ENCODE data around the gene MRGPRX2. TPM values are rescaled to one million over a fixed set of nuclear protein-coding genes. Genes with fewer than 3 reads are reported as not detected.

MRGPRX2 gene
- total RNA-seq, 2 donors from 2014 or later: not detected

- Mint-ChIP-seq H3K4me3 (no peak overlapping the region), H3K36me3 (no peaks in the 10 kb centered on the region), H3K27me3 (peaks cover 21 to 59% of the 10 kb centered on the region in 2 donors), H3K4me1 (ENCODE audit: low read depth in 2 of 2) (no peaks in the 10 kb centered on the region), H3K27ac (no peak overlapping the region), H3K9me3 (peaks cover 2% of the 10 kb centered on the region)
- DNase-seq (ENCODE audit: low spot score) (no peak), ATAC-seq (no peak)
These were observed 47.2 kb downstream of the MRGPRX2 start for GRCh38 chr11:19013181-19013857.

- DNase-seq (ENCODE audit: low spot score): no peak
- Mint-ChIP-seq H3K27me3 (peaks cover 23 to 57% of the 10 kb centered on the region in 2 donors), H3K4me3 (no peak overlapping the region), H3K36me3 (peaks cover 4% of the 10 kb centered on the region), H3K27ac (no peak overlapping the region), H3K9me3 (peaks cover 7% of the 10 kb centered on the region), H3K4me1 (ENCODE audit: low read depth in 2 of 2) (no peaks in the 10 kb centered on the region)
- no peak for ATAC-seq
These were observed 47.9 kb downstream of the MRGPRX2 start for GRCh38 chr11:19012636-19013035.

Other genes starting within 250 kb of the MRGPRX2 start
- gene MRGPRX1, start 121.3 kb downstream of the MRGPRX2 start, total RNA-seq: not detected
- gene ZDHHC13, start 56.5 kb upstream of the MRGPRX2 start, total RNA-seq: 10 to 100 TPM; 22.1 to 22.7 TPM
- gene CSRP3, start 141.3 kb upstream of the MRGPRX2 start, total RNA-seq: not detected
- 10 to 100 TPM; 12.0 to 22.3 TPM for gene E2F8, start 180.2 kb upstream of the MRGPRX2 start, total RNA-seq